Stimulated activated CD4-positive, alpha-beta T cell treated with anti-CD3 and anti-CD28 coated beads, Interleukin-15, amount 100 ng/mL, for 24 hours (primary cell): ENCODE data around the gene HSF4.
A peak's percentile ranks its signal among the peaks of the same experiment; 100 is the strongest.

Source experiments
- DNase-seq: peaks from one replicate; pipeline ENCODE4 v3.0.0-alpha.2; 2020

HSF4 gene

GRCh38 chr16:67167588-67167987, 3.0 kb downstream of the HSF4 start:
- no peak for DNase-seq

- DNase-seq: no peak
Measured at GRCh38 chr16:67169011-67169451, 4.5 kb downstream of the HSF4 start.

- DNase-seq: peak; percentile 59
Measured at GRCh38 chr16:67169642-67170167, 5.2 kb downstream of the HSF4 start.

GRCh38 chr16:67170168-67170948, 5.8 kb downstream of the HSF4 start, which contains the start of gene NOL3:
Gene NOL3 (plus strand): TSS chr16:67170538.
- peak; percentile 75 for DNase-seq

GRCh38 chr16:67170949-67171649, 6.6 kb downstream of the HSF4 start:
- no peak for DNase-seq

- DNase-seq: no peak
Measured at GRCh38 chr16:67173323-67173722, 8.8 kb downstream of the HSF4 start.

GRCh38 chr16:67173808-67174705, 9.5 kb downstream of the HSF4 start:
- peak; percentile 77 for DNase-seq

- no peak for DNase-seq
Measured at GRCh38 chr16:67174706-67175231, 10.2 kb downstream of the HSF4 start.

GRCh38 chr16:67176662-67177061, 12.1 kb downstream of the HSF4 start:
- DNase-seq: no peak

- DNase-seq: peak; percentile 68
Measured at GRCh38 chr16:67177743-67178699, 13.5 kb downstream of the HSF4 start.

GRCh38 chr16:67179421-67180080, 15.0 kb downstream of the HSF4 start:
- DNase-seq: no peak

- DNase-seq: no peak
Measured at GRCh38 chr16:67180166-67180565, 15.6 kb downstream of the HSF4 start.

- DNase-seq: no peak
Measured at GRCh38 chr16:67181346-67181745, 16.8 kb downstream of the HSF4 start.

- no peak for DNase-seq
Measured at GRCh38 chr16:67182288-67182687, 17.7 kb downstream of the HSF4 start.

- DNase-seq: no peak
Measured at GRCh38 chr16:67183284-67183626, 18.7 kb downstream of the HSF4 start.

- DNase-seq: peak; percentile 97
Measured at GRCh38 chr16:67183627-67184452, 19.3 kb downstream of the HSF4 start, which contains the start of gene MATCAP1. Gene MATCAP1 (minus strand): TSS chr16:67183963. CDS start chr16:67180610, 3,353 bp downstream.

GRCh38 chr16:67184453-67184994, 20.0 kb downstream of the HSF4 start:
- DNase-seq: no peak

GRCh38 chr16:67184995-67185650, 20.6 kb downstream of the HSF4 start:
- peak; percentile 92 for DNase-seq

GRCh38 chr16:67185651-67186134, 21.1 kb downstream of the HSF4 start:
- no peak for DNase-seq
